ENCODE data around the gene SCG3.

SCG3 gene

DNA sequence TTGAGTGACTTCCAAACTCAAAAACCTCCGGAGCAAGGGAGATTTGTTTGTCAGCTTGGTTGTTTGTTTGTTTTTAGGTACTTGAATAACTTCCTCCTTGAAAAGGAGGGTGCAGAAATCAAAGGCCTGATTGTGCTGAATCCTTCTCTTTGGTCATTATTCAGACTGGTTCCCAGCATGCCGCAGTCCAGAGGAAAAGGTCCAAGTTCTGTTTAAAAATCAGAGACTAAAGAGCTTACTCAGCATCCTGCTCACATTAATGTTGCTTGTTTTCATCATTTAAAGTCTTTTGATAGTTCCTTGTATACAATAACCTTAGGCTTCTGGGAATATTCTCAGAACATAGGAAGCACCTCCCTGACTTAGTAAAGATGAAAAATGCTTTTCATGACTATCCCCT, 982 bp upstream of the SCG3 start:
- peaks cover 6% of the 10 kb centered on the region; the same call in 1 of the 2 replicates for H3K4me1 ChIP-seq (ENCODE audit: insufficient read depth, low read length)
- no peak overlapping the region for H3K4me3 ChIP-seq (ENCODE audit: low read length)
- H3K36me3 ChIP-seq (ENCODE audit: insufficient read depth, low read length), result no peaks in the 10 kb centered on the region
- no peak overlapping the region for H3K9ac ChIP-seq (ENCODE audit: low read depth, low read length)
- WGBS, result 76% methylated on average over 2 of the region's 2 CpGs
- no peaks in the 10 kb centered on the region for H3K9me3 ChIP-seq (ENCODE audit: insufficient read depth, low read depth, low read length)
- peaks cover 3% of the 10 kb centered on the region; the same call in 1 of the 2 replicates for H3K27me3 ChIP-seq (ENCODE audit: insufficient read depth, low read length)
- no peak overlapping the region for H3K27ac ChIP-seq (ENCODE audit: low read depth, low read length)

DNA sequence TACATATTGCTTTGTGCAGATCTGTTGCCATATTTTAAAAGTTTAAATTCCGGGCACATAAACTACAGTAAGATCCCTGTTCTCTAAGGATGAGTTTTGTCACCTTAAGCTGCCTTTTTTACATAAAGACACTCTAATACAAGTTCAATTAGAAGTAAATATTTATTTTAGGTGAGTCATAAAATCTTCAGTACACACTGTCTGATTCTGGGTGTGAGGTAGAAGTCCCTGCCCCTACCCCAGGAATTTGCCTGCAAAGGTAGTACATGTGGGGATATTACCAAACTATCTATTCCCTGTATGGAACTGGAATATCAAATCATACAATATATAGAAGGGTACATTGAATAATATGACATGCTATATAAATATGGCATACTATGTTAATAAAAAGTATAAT, 6.3 kb downstream of the SCG3 start:
- Histone ChIP-seq H3K4me1 (ENCODE audit: insufficient read depth, low read length) (no peaks in the 10 kb centered on the region), H3K4me3 (ENCODE audit: low read length) (no peak overlapping the region), H3K9ac (ENCODE audit: low read depth, low read length) (no peak overlapping the region), H3K27ac (ENCODE audit: low read depth, low read length) (no peak overlapping the region), H3K27me3 (ENCODE audit: insufficient read depth, low read length) (no peaks in the 10 kb centered on the region), H3K36me3 (ENCODE audit: insufficient read depth, low read length) (no peaks in the 10 kb centered on the region; the same call in 1 of the 2 replicates), H3K9me3 (ENCODE audit: insufficient read depth, low read depth, low read length) (no peaks in the 10 kb centered on the region)
- WGBS, result 10% methylated on average over 1 of the region's 1 CpG

DNA sequence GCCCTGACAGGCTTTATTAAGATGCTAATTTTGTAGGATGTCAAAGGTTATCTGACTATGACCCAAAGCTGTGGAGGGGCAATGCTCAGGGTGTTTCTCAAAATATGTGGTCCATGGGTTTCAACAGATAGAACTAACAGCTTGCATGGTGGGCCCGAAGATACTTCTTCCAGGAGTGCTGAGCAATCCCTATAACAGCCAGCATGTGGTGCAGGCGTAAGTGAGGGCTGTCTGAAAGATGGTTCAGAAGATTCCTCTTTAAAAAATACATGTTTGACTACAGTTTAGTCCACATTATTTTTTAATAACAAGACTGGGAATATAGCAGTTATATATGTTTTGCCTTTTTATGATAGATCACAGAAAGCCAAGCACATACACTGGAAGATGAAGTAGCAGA, 7.6 kb downstream of the SCG3 start:
- H3K27ac ChIP-seq (ENCODE audit: low read depth, low read length), result no peak overlapping the region
- H3K9ac ChIP-seq (ENCODE audit: low read depth, low read length), result no peak overlapping the region
- no peaks in the 10 kb centered on the region for H3K9me3 ChIP-seq (ENCODE audit: insufficient read depth, low read depth, low read length)
- no peak overlapping the region for H3K4me3 ChIP-seq (ENCODE audit: low read length)
- 77% methylated on average over 2 of the region's 2 CpGs for WGBS
- peaks cover 12% of the 10 kb centered on the region; the same call in 1 of the 2 replicates for H3K36me3 ChIP-seq (ENCODE audit: insufficient read depth, low read length)
- no peaks in the 10 kb centered on the region for H3K27me3 ChIP-seq (ENCODE audit: insufficient read depth, low read length)
- no peaks in the 10 kb centered on the region for H3K4me1 ChIP-seq (ENCODE audit: insufficient read depth, low read length)

DNA sequence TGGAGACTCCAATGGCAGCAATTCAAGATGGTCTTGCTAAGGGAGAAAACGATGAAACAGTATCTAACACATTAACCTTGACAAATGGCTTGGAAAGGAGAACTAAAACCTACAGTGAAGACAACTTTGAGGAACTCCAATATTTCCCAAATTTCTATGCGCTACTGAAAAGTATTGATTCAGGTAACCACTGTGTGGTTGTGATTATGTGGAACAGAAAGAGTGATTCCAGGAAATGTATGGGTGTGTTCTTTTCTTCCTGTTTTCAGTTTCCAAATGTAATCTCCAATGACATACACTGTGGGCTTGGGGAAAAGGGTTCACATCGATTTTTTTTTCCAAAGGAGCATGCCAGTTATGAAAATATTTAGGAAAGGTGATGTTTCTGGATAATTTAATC, 10.9 kb downstream of the SCG3 start:
- WGBS, result 90% methylated on average over 3 of the region's 3 CpGs
- Histone ChIP-seq H3K9me3 (ENCODE audit: insufficient read depth, low read depth, low read length) (no peaks in the 10 kb centered on the region), H3K9ac (ENCODE audit: low read depth, low read length) (no peak overlapping the region), H3K27me3 (ENCODE audit: insufficient read depth, low read length) (no peaks in the 10 kb centered on the region), H3K27ac (ENCODE audit: low read depth, low read length) (no peak overlapping the region), H3K36me3 (ENCODE audit: insufficient read depth, low read length) (peaks cover 18% of the 10 kb centered on the region; the same call in 1 of the 2 replicates), H3K4me3 (ENCODE audit: low read length) (no peak overlapping the region), H3K4me1 (ENCODE audit: insufficient read depth, low read length) (no peaks in the 10 kb centered on the region; the same call in 1 of the 2 replicates)

DNA sequence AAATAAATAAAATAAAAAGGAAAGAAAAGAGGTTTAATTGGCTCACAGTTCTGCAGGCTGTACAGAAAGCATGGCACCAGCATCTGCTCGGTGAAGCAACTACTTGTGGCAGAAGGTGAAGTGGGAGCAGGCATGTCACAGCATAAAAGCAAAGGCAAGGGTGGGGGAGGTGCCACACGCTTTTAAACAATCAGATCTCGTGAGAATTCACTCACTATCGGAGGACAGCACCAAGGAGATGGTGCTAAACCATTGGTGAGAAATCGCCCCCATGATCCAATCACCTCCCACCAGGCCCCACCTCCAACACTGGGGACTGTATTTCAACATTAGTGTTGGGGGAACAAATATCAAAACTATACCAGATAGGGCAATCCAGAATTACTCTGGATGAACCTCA, 15.3 kb downstream of the SCG3 start:
- Histone ChIP-seq H3K36me3 (ENCODE audit: insufficient read depth, low read length) (peaks cover 47% of the 10 kb centered on the region; the same call in 1 of the 2 replicates), H3K9me3 (ENCODE audit: insufficient read depth, low read depth, low read length) (no peaks in the 10 kb centered on the region), H3K27ac (ENCODE audit: low read depth, low read length) (no peak overlapping the region), H3K4me3 (ENCODE audit: low read length) (no peak overlapping the region), H3K4me1 (ENCODE audit: insufficient read depth, low read length) (no peaks in the 10 kb centered on the region; the same call in 1 of the 2 replicates), H3K9ac (ENCODE audit: low read depth, low read length) (no peak overlapping the region), H3K27me3 (ENCODE audit: insufficient read depth, low read length) (no peaks in the 10 kb centered on the region)
- WGBS, result 94% methylated on average over 5 of the region's 5 CpGs

DNA sequence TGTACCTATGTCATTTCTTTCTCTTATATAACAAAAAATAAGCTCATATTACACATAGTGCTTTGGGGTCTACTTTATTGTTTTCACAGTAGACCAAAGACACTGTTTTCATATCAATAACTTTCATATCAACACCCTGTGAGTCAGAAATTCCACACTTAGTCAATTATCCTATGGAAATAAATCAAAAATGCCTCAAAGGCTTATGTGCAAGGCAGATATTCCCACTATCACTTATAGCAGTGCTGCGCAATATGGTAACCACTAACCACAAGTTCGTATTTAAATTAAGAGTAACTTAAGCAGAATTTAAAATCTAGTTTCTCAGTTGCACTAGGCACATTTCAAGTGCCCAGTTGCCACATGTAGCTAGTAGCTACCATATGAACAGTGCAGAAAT, 15.9 kb downstream of the SCG3 start:
- Histone ChIP-seq H3K9ac (ENCODE audit: low read depth, low read length) (no peak overlapping the region), H3K9me3 (ENCODE audit: insufficient read depth, low read depth, low read length) (no peaks in the 10 kb centered on the region), H3K36me3 (ENCODE audit: insufficient read depth, low read length) (peaks cover 48% of the 10 kb centered on the region; the same call in 1 of the 2 replicates), H3K27me3 (ENCODE audit: insufficient read depth, low read length) (no peaks in the 10 kb centered on the region), H3K4me3 (ENCODE audit: low read length) (no peak overlapping the region), H3K4me1 (ENCODE audit: insufficient read depth, low read length) (no peaks in the 10 kb centered on the region; the same call in 1 of the 2 replicates), H3K27ac (ENCODE audit: low read depth, low read length) (no peak overlapping the region)
- WGBS, result 99% methylated on average over 2 of the region's 2 CpGs

DNA sequence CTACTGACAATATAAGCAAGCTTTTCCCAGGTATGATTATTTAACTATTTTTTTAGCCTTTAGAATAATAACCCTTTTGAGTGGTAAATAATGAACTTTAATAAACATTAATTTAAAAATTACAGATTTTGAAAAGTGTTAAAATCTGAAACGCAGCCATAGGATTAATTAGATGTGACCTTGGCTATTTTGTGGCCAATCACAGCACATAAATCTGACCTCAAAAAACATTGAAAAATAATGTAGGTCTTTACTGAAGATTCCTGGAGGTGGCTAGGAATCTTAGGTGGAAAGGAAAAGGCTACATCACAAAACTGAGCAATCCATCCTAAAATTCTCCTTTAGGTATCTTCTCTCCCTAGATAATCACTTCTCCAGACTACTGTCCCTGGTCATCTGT, 18.1 kb downstream of the SCG3 start:
- Histone ChIP-seq H3K4me1 (ENCODE audit: insufficient read depth, low read length) (no peaks in the 10 kb centered on the region; the same call in 1 of the 2 replicates), H3K4me3 (ENCODE audit: low read length) (no peak overlapping the region), H3K36me3 (ENCODE audit: insufficient read depth, low read length) (peaks cover 32% of the 10 kb centered on the region; the same call in 1 of the 2 replicates), H3K9ac (ENCODE audit: low read depth, low read length) (no peak overlapping the region), H3K27ac (ENCODE audit: low read depth, low read length) (no peak overlapping the region), H3K9me3 (ENCODE audit: insufficient read depth, low read depth, low read length) (no peaks in the 10 kb centered on the region), H3K27me3 (ENCODE audit: insufficient read depth, low read length) (no peaks in the 10 kb centered on the region)
- 80% methylated on average over 1 of the region's 1 CpG for WGBS

DNA sequence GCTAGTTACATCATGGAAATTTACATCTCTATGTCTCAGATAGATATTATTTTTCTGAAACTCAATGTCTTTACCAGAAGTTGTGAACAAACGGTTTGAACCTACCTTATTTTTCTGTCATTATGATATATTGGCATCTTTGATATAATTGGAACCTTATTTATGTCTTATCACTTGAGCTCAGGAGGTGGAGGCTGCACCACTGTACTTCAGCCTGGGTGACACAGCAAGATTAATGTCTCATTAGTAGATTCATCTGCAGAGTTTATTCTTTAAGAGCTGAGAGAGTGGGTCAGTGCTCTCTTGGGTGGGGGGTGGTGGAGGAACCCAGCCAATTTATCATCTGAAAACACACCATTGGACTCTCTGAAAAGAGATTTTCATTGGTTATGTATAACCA, 21.4 kb downstream of the SCG3 start:
- H3K36me3 ChIP-seq (ENCODE audit: insufficient read depth, low read length), result peaks cover 27% of the 10 kb centered on the region; the same call in 1 of the 2 replicates
- no CpG with 5 or more reads among the region's 1 CpG for WGBS
- H3K27me3 ChIP-seq (ENCODE audit: insufficient read depth, low read length), result no peaks in the 10 kb centered on the region
- no peaks in the 10 kb centered on the region for H3K9me3 ChIP-seq (ENCODE audit: insufficient read depth, low read depth, low read length)
- H3K4me1 ChIP-seq (ENCODE audit: insufficient read depth, low read length), result no peaks in the 10 kb centered on the region
- no peak overlapping the region for H3K27ac ChIP-seq (ENCODE audit: low read depth, low read length)
- no peak overlapping the region for H3K9ac ChIP-seq (ENCODE audit: low read depth, low read length)
- no peak overlapping the region for H3K4me3 ChIP-seq (ENCODE audit: low read length)

DNA sequence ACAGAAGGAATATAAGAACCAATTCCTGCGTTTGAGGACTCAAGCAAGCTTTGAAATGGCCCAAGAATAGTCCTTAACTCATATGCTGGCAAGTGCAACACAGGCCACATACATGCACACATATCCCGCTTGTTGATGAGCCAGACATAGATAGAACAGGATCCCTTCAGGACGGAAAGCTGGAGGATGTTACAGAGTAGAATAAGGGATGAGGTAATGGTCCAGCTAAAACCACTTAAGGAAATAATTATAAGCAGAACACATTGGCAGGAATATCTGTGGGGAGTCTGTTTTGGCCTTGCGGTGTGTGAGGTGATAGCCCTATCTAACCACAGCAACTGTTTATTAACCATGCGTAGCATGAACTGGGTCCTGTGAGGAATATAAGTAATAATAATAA, 25.0 kb downstream of the SCG3 start:
- Histone ChIP-seq H3K27ac (ENCODE audit: low read depth, low read length) (no peak overlapping the region), H3K4me3 (ENCODE audit: low read length) (no peak overlapping the region), H3K9ac (ENCODE audit: low read depth, low read length) (no peak overlapping the region), H3K9me3 (ENCODE audit: insufficient read depth, low read depth, low read length) (no peaks in the 10 kb centered on the region), H3K27me3 (ENCODE audit: insufficient read depth, low read length) (no peaks in the 10 kb centered on the region), H3K4me1 (ENCODE audit: insufficient read depth, low read length) (no peaks in the 10 kb centered on the region), H3K36me3 (ENCODE audit: insufficient read depth, low read length) (peaks cover 4% of the 10 kb centered on the region; the same call in 1 of the 2 replicates)
- WGBS, result 90% methylated on average over 4 of the region's 5 CpGs

DNA sequence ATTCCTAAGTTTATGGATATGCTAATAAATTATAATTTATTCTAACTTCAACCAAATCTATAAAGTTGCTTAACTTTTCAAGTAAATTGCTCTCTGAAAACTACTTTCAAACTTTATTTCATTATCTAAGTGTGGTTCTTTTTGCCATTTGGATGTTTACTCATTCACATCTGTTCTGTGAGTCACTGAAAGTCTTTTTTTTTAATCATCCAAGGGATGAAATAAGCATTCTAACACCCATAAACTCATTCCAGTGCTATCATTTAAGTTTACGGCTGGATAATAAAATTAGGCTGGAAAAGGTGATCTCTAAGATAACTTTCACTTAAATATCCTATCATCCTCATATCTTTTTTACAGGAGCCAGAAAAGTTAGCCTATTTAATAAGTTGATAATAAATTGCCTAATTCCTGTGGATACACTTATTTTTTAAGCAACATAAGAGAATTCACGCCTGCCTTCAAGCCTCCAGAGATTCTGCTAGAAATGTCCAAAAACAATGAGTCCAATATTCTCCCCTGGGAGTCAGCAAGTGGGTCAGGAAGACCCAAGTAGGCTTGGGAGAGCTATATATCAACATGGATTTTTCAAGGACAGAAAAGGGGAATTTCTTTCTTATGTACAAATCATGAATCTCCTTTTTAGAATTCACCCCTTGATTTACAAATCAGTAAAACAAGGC, 25.8 kb downstream of the SCG3 start:
- Histone ChIP-seq H3K27ac (ENCODE audit: low read depth, low read length) (no peak overlapping the region), H3K27me3 (ENCODE audit: insufficient read depth, low read length) (no peaks in the 10 kb centered on the region), H3K9ac (ENCODE audit: low read depth, low read length) (no peak overlapping the region), H3K4me1 (ENCODE audit: insufficient read depth, low read length) (no peaks in the 10 kb centered on the region), H3K36me3 (ENCODE audit: insufficient read depth, low read length) (no peaks in the 10 kb centered on the region), H3K4me3 (ENCODE audit: low read length) (no peak overlapping the region), H3K9me3 (ENCODE audit: insufficient read depth, low read depth, low read length) (no peaks in the 10 kb centered on the region)
- WGBS, result 100% methylated on average over 1 of the region's 2 CpGs

DNA sequence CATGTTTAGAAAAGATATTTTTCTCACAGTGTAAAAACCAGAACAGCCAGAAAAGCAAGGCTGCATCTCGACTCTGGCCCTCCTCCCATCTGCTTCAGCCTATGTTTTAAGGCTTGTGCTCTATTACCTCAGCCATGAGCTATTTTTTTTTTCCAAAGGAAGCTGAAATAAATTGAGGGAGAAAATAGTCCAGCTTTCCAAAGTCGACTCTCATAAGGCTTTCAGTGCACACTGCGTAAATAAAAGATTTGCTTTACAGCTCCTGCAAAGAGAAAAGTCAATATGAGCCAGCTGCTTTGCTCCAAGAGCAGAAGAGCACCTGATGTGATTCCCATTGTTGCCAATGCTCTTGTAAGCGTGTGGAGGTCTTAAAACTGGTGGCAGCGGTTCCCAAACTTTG, 26.7 kb downstream of the SCG3 start:
- H3K36me3 ChIP-seq (ENCODE audit: insufficient read depth, low read length), result no peaks in the 10 kb centered on the region

More for the DNA sequence above, 26.7 kb downstream of the SCG3 start:
- Histone ChIP-seq H3K9me3 (ENCODE audit: insufficient read depth, low read depth, low read length) (no peaks in the 10 kb centered on the region), H3K4me1 (ENCODE audit: insufficient read depth, low read length) (no peaks in the 10 kb centered on the region), H3K4me3 (ENCODE audit: low read length) (no peak overlapping the region), H3K27me3 (ENCODE audit: insufficient read depth, low read length) (no peaks in the 10 kb centered on the region), H3K9ac (ENCODE audit: low read depth, low read length) (no peak overlapping the region), H3K27ac (ENCODE audit: low read depth, low read length) (no peak overlapping the region)
- 93% methylated on average over 5 of the region's 5 CpGs for WGBS
